ENCODE results near the gene CHMP6. TPM values are rescaled to one million over a fixed set of nuclear protein-coding genes. Genes with fewer than 3 reads are reported as not detected.

Gene CHMP6
- total RNA-seq, 4 donors from 2014 or later, result 19.8 to 36.7 (median 26.1) TPM

DNA sequence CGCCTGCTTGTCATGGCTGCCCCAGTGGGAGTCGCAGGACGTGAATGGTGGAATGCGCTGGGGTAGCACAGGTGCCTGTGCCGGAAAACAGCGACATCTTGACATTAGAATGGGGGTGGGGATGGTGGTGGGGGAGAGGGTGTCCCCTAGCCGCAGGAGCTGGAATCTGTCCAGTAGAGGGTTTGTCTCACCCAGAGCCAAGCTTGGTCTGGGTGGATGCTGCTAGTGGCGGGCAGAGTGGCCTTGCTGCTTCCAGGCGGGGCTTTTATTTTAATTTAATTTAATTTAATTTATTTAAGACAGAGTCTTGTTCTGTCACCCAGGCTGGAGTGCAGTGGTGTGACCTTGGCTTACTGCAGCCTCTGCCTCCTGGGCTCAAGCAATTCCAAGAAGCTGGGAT, 51.0 kb downstream of the CHMP6 start:
- no peak overlapping the region for H3K4me3 ChIP-seq (ENCODE audit: low read depth, poor library complexity, severe bottlenecking)
- intact Hi-C loops (cut with DNase I; ENCODE audit: low total_unique reads), result no loop called here
- no peak for DNase-seq (ENCODE audit: low spot score in 2 of 2)
- TF ChIP-seq, protein P1, sequence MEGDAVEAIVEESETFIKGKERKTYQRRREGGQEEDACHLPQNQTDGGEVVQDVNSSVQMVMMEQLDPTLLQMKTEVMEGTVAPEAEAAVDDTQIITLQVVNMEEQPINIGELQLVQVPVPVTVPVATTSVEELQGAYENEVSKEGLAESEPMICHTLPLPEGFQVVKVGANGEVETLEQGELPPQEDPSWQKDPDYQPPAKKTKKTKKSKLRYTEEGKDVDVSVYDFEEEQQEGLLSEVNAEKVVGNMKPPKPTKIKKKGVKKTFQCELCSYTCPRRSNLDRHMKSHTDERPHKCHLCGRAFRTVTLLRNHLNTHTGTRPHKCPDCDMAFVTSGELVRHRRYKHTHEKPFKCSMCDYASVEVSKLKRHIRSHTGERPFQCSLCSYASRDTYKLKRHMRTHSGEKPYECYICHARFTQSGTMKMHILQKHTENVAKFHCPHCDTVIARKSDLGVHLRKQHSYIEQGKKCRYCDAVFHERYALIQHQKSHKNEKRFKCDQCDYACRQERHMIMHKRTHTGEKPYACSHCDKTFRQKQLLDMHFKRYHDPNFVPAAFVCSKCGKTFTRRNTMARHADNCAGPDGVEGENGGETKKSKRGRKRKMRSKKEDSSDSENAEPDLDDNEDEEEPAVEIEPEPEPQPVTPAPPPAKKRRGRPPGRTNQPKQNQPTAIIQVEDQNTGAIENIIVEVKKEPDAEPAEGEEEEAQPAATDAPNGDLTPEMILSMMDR (IDR thresholded peaks at IDR 0.05), result no peak
- TF ChIP-seq POLR2A (IDR thresholded peaks at IDR 0.05), result no peak
- 84 to 93% methylated on average over 9 of the region's 9 CpGs for WGBS, 2 donors

- no peak for DNase-seq (ENCODE audit: low spot score in 2 of 2)
- WGBS, 2 donors, result 64 to 76% methylated on average over 14 to 19 of the region's 19 CpGs
- H3K4me3 ChIP-seq (ENCODE audit: low read depth, poor library complexity, severe bottlenecking), result no peak overlapping the region
- TF ChIP-seq, protein P1 (IDR thresholded peaks at IDR 0.05), result no peak
- TF ChIP-seq POLR2A (IDR thresholded peaks at IDR 0.05), result no peak
- intact Hi-C loops (cut with DNase I; ENCODE audit: low total_unique reads), result no loop called here
These were observed 51.7 kb downstream of the CHMP6 start for GRCh38 chr17:81043319-81043724.

DNA sequence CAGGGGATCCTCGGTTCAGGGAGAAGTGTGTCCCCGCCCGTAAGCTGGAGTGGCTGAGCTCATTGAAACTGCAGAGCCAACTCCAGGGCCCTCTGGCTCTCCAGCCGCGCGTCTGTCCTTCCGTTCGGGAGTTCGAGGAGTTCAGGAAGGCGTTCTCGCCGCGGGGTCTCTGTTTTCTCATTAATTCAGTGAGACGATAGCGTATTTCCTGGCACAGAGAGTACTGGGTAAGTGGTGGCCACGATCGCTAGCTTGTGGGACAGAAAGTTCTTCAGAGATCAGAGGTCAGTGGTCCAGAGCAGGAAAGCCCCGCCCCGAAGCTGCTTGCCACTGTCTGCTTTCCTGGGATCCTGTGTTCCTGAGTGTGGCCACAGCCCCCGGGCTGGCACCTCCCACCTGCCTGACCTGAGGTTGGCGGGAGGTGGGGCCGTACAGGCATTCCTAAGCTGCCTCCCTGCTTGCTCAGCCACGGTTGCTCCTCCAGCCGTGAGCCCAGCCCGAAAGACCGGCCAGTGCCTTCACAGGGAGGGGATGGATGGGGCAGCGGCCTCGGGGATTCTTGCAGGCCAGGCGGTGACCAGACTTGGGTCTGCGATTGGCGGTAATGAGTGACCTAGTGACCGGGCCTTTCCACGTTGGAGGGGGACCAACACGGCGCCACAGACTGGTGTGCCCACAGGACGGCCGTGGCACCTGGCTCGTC, 52.2 kb downstream of the CHMP6 start:
- 63 to 64% methylated on average over 34 to 37 of the region's 38 CpGs for WGBS, 2 donors
- intact Hi-C loops (cut with DNase I; ENCODE audit: low total_unique reads), result no loop called here
- no peak for DNase-seq (ENCODE audit: low spot score in 2 of 2)
- H3K4me3 ChIP-seq (ENCODE audit: low read depth, poor library complexity, severe bottlenecking), result no peak overlapping the region
- TF ChIP-seq, protein P1 (IDR thresholded peaks at IDR 0.05), result no peak
- TF ChIP-seq POLR2A (IDR thresholded peaks at IDR 0.05), result no peak

DNA sequence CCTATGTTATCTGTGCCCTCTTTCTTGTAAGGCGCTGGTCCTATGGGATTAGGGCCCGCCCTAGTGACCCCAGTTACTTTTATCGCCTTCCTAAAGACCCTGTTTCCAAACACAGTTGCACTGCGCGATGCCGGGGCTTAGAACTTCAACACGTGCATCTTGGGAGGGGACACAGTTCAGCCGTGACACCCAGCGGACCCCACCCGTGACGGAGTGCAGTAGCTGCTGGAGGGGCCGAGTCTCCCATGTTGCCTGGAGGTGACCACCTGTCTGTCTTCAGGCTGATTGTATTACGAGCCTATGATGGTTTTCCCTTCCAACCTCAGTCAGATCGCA, 52.8 kb downstream of the CHMP6 start:
- DNase-seq (ENCODE audit: low spot score in 2 of 2), result no peak
- WGBS, 2 donors, result 61 to 66% methylated on average over 14 of the region's 14 CpGs
- TF ChIP-seq, protein P1 (IDR thresholded peaks at IDR 0.05), result no peak
- H3K4me3 ChIP-seq (ENCODE audit: low read depth, poor library complexity, severe bottlenecking), result no peak overlapping the region
- intact Hi-C loops (cut with DNase I; ENCODE audit: low total_unique reads), result no loop called here

GRCh38 chr17:81044764-81045589, 53.3 kb downstream of the CHMP6 start:
- WGBS, 2 donors, result 39 to 43% methylated on average over 20 to 28 of the region's 28 CpGs
- intact Hi-C loops (cut with DNase I; ENCODE audit: low total_unique reads), result no loop called here
- no peak for TF ChIP-seq POLR2A (IDR thresholded peaks at IDR 0.05)
- TF ChIP-seq, protein P1 (IDR thresholded peaks at IDR 0.05), result no peak
- no peak overlapping the region for H3K4me3 ChIP-seq (ENCODE audit: low read depth, poor library complexity, severe bottlenecking)
- DNase-seq (ENCODE audit: low spot score in 2 of 2), result peak; percentile 73 to 95

Data from lower leg skin (tissue), 4 donors.